H1 (cell line): ENCODE data around the gene HOMER2. TPM values are rescaled to one million over a fixed set of nuclear protein-coding genes. Genes with fewer than 3 reads are reported as not detected.

ENCODE experiments used
- CTCF ChIA-PET: fragments of 300-600 bp; sonication (Branson Sonifier 250); formaldehyde crosslinking; loops from one replicate; lab custom pipeline; 2021; ENCODE audit not compliant: partially characterized antibody; lab: Charles Lee
- POLR2A ChIA-PET: fragments of 300-600 bp; sonication (Branson Sonifier 250); formaldehyde crosslinking; loops from one replicate; lab custom pipeline; 2021; ENCODE audit warnings: inconsistent platforms; ENCODE audit not compliant: partially characterized antibody; lab: Charles Lee
- DNase-seq, 2 experiments: peaks; one replicate each; pipeline versions ENCODE4 v3.0.0 to v3.0.0-alpha.2; 2010 to 2022; ENCODE audit warnings: low spot score in 2 of 2, low read depth in 1 of 2, mixed read lengths in 1 of 2
- FAIRE-seq: peaks from 2 replicates; lab custom pipeline; 2011; peaks lifted over from hg19 to GRCh38; lab: Jason Lieb, UNC
- H2AFZ ChIP-seq: 2 replicates; pipeline ENCODE4 v1.8.1; 2012; ENCODE audit warnings: low read length, inconsistent platforms
- H2AK5ac ChIP-seq: 2 replicates; pipeline ENCODE4 v1.6.1; 2013; ENCODE audit warnings: low read depth, low read length
- H2BK120ac ChIP-seq: replicated peaks from 2 replicates; pipeline ENCODE3; 2013; ENCODE audit warnings: low read depth, low read length, inconsistent platforms
- H2BK12ac ChIP-seq: 2 replicates; pipeline ENCODE4 v1.6.1; 2013; ENCODE audit warnings: low read depth, low read length
- H2BK15ac ChIP-seq: 2 replicates; pipeline ENCODE4 v1.6.1; 2013; ENCODE audit warnings: low read length
- H2BK20ac ChIP-seq: 2 replicates; pipeline ENCODE4 v1.6.1; 2013; ENCODE audit warnings: low read length
- H2BK5ac ChIP-seq: 2 replicates; pipeline ENCODE4 v1.6.1; 2013; ENCODE audit warnings: low read depth, low read length
- H3K14ac ChIP-seq: 2 replicates; pipeline ENCODE4 v1.6.1; 2013; ENCODE audit warnings: inconsistent platforms; ENCODE audit not compliant: insufficient read length
- H3K18ac ChIP-seq: 2 replicates; pipeline ENCODE4 v1.6.1; 2013; ENCODE audit warnings: low read length; ENCODE audit errors: extremely low read depth
- H3K23ac ChIP-seq: 2 replicates; pipeline ENCODE4 v1.6.1; 2013; ENCODE audit warnings: inconsistent platforms; ENCODE audit not compliant: insufficient read length
- H3K23me2 ChIP-seq: 2 replicates; pipeline ENCODE4 v1.6.1; 2013; ENCODE audit warnings: low read depth, low read length
- H3K27ac ChIP-seq: 2 replicates; pipeline ENCODE4 v1.6.1; 2011; ENCODE audit warnings: low read depth, low read length, inconsistent platforms
- H3K27me3 ChIP-seq, 4 experiments: replicated peaks in 1 of 4; 1 replicate in 1 of 4; 2 replicates in 3 of 4; pipeline versions ENCODE4 v1.6.1 to v1.8.1; 2011 to 2013; ENCODE audit warnings: low read length in 3 of 4, mild to moderate bottlenecking in 3 of 4, inconsistent platforms in 2 of 4, mixed read lengths in 2 of 4, moderate library complexity in 1 of 4; ENCODE audit not compliant: control insufficient read depth in 3 of 4, insufficient read depth in 3 of 4; ENCODE audit errors: extremely low read depth in 1 of 4
- H3K36me3 ChIP-seq, 4 experiments: 2 replicates each; pipeline versions ENCODE4 v1.6.1 to v1.8.1; 2011 to 2013; ENCODE audit warnings: mild to moderate bottlenecking in 4 of 4, low read length in 3 of 4, moderate library complexity in 2 of 4, control low read depth in 1 of 4, inconsistent platforms in 1 of 4; ENCODE audit not compliant: insufficient read depth in 4 of 4, control insufficient read depth in 2 of 4
- H3K4ac ChIP-seq: replicated peaks from 2 replicates; pipeline ENCODE3; 2013; ENCODE audit warnings: low read length, low read depth, mixed read lengths, inconsistent platforms; ENCODE audit not compliant: insufficient read length
- H3K4me1 ChIP-seq, 4 experiments: replicated peaks in 1 of 4; 1 replicate in 1 of 4; 2 replicates in 3 of 4; pipeline versions ENCODE4 v1.6.1 to v1.8.1; 2011 to 2013; ENCODE audit warnings: low read length in 3 of 4, inconsistent platforms in 2 of 4, mixed read lengths in 1 of 4; ENCODE audit not compliant: insufficient read depth in 4 of 4, control insufficient read depth in 3 of 4
- H3K4me2 ChIP-seq, 2 experiments: 2 replicates each; pipeline versions ENCODE4 v1.6.1 to v1.8.1; 2011 to 2013; ENCODE audit warnings: low read depth in 2 of 2, low read length in 2 of 2, control low read depth in 1 of 2, inconsistent platforms in 1 of 2, mild to moderate bottlenecking in 1 of 2; ENCODE audit not compliant: insufficient read depth in 1 of 2
- H3K4me3 ChIP-seq, 4 experiments: fragments of 200-600, 300-600 bp in 1 of 4; sonication (generic), shearing (Covaris generic), sonication (Bioruptor Twin) in 1 of 4; 2 replicates each; pipeline versions ENCODE4 v1.5.1 to v1.8.1; 2011 to 2016; ENCODE audit warnings: low read length in 4 of 4, low read depth in 3 of 4, control low read depth in 2 of 4, inconsistent platforms in 2 of 4, mild to moderate bottlenecking in 2 of 4, mixed read lengths in 1 of 4, moderate library complexity in 1 of 4; ENCODE audit not compliant: insufficient read depth in 2 of 4; ENCODE audit errors: extremely low read depth in 1 of 4
- H3K56ac ChIP-seq: replicated peaks from 2 replicates; pipeline ENCODE3; 2013; ENCODE audit warnings: low read depth, mild to moderate bottlenecking, mixed read lengths, low read length, inconsistent platforms; ENCODE audit not compliant: insufficient read length
- H3K79me1 ChIP-seq: 2 replicates; pipeline ENCODE4 v1.6.1; 2013; ENCODE audit warnings: low read depth, low read length, control low read depth
- H3K79me2 ChIP-seq, 2 experiments: 2 replicates each; pipeline versions ENCODE4 v1.6.1 to v1.8.1; 2012 to 2013; ENCODE audit warnings: low read length in 2 of 2, mild to moderate bottlenecking in 2 of 2, inconsistent platforms in 1 of 2; ENCODE audit not compliant: insufficient read depth in 2 of 2, control insufficient read depth in 1 of 2
- H3K9ac ChIP-seq, 4 experiments: replicated peaks in 1 of 4; 1 replicate in 1 of 4; 2 replicates in 3 of 4; pipeline versions ENCODE4 v1.6.1 to v1.8.1; 2011 to 2013; ENCODE audit warnings: low read depth in 3 of 4, low read length in 3 of 4, control low read depth in 2 of 4, mild to moderate bottlenecking in 2 of 4, moderate library complexity in 2 of 4, inconsistent platforms in 1 of 4; ENCODE audit errors: extremely low read depth in 1 of 4
- H3K9me3 ChIP-seq, 2 experiments: 2 replicates each; pipeline versions ENCODE4 v1.6.1 to v1.8.1; 2012 to 2013; ENCODE audit warnings: mild to moderate bottlenecking in 2 of 2, moderate library complexity in 2 of 2, control low read depth in 1 of 2, inconsistent platforms in 1 of 2, low read depth in 1 of 2, low read length in 1 of 2, mixed read lengths in 1 of 2; ENCODE audit not compliant: insufficient read depth in 2 of 2
- H4K20me1 ChIP-seq, 2 experiments: replicated peaks in 1 of 2; 2 replicates each; pipeline versions ENCODE3 to v1.8.1; 2011 to 2013; ENCODE audit warnings: inconsistent platforms in 2 of 2, low read length in 2 of 2, mild to moderate bottlenecking in 1 of 2; ENCODE audit not compliant: insufficient read depth in 2 of 2, control insufficient read depth in 1 of 2
- H4K5ac ChIP-seq: 2 replicates; pipeline ENCODE4 v1.6.1; 2013; ENCODE audit warnings: low read length, low read depth, mixed read lengths, inconsistent platforms; ENCODE audit not compliant: insufficient read length
- H4K8ac ChIP-seq: 2 replicates; pipeline ENCODE4 v1.8.0; 2013; ENCODE audit warnings: mild to moderate bottlenecking, moderate library complexity, low read length, inconsistent platforms; ENCODE audit not compliant: insufficient read depth; ENCODE audit errors: extremely low read depth
- H4K91ac ChIP-seq: replicated peaks from 2 replicates; pipeline ENCODE3; 2013; ENCODE audit warnings: low read length, mixed read lengths, inconsistent platforms; ENCODE audit not compliant: insufficient read length
- BRCA1 ChIP-seq: IDR thresholded peaks from 2 replicates; pipeline ENCODE4 v1.6.1; 2012; ENCODE audit warnings: low read depth, low read length, improper control_type of control experiment
- KDM1A ChIP-seq: fragments of 200-600, 300-600 bp; sonication (generic); IDR thresholded peaks from 2 replicates; pipeline ENCODE4 v1.7.1; 2016; ENCODE audit warnings: mild to moderate bottlenecking, low read length, borderline replicate concordance
- NRF1 ChIP-seq: IDR thresholded peaks from 2 replicates; pipeline ENCODE4 v1.6.1; 2011; ENCODE audit warnings: mild to moderate bottlenecking, low read depth, low read length, improper control_type of control experiment
- POLR2A ChIP-seq, 2 experiments: IDR thresholded peaks; 1 replicate in 1 of 2; 2 replicates in 1 of 2; pipeline ENCODE4 v1.6.1; 2011; ENCODE audit warnings: low read depth in 2 of 2, low read length in 2 of 2, mild to moderate bottlenecking in 2 of 2; ENCODE audit errors: control extremely low read depth in 1 of 2
- POU5F1 ChIP-seq: IDR thresholded peaks from 2 replicates; pipeline ENCODE4 v1.6.1; 2011; ENCODE audit warnings: low read depth, mild to moderate bottlenecking, low read length, moderate library complexity
- RBBP5 ChIP-seq: IDR thresholded peaks from 2 replicates; pipeline ENCODE4 v1.7.1; 2012; ENCODE audit warnings: low read depth, mild to moderate bottlenecking, inconsistent platforms, low read length, moderate library complexity, borderline replicate concordance
- RNF2 ChIP-seq: fragments of 200-900, 300-1000 bp; sonication (generic); IDR thresholded peaks from 2 replicates; pipeline ENCODE4 v1.7.1; 2016; ENCODE audit warnings: borderline replicate concordance, low read depth, mild to moderate bottlenecking, antibody characterized with exemption, low read length; ENCODE audit not compliant: poor library complexity, severe bottlenecking; ENCODE audit errors: missing control alignments
- SIRT6 ChIP-seq: IDR thresholded peaks from one replicate; pipeline ENCODE4 v1.7.1; 2012; ENCODE audit warnings: low read length, inconsistent platforms
- SP2 ChIP-seq: IDR thresholded peaks from 2 replicates; pipeline ENCODE4 v1.6.1; 2012; ENCODE audit warnings: mild to moderate bottlenecking, low read length, inconsistent platforms
- TAF7 ChIP-seq: optimal IDR thresholded peaks from 2 replicates; pipeline ENCODE3; 2011; ENCODE audit warnings: low read depth, mild to moderate bottlenecking, inconsistent platforms, low read length, moderate library complexity, borderline replicate concordance
- TBP ChIP-seq: IDR thresholded peaks from 2 replicates; pipeline ENCODE4 v1.6.1; 2011; ENCODE audit warnings: low read depth, low read length, improper control_type of control experiment
- YY1 ChIP-seq: IDR thresholded peaks from 2 replicates; pipeline ENCODE4 v1.6.1; 2011; ENCODE audit warnings: low read depth, mild to moderate bottlenecking, low read length
- ZNF274 ChIP-seq: IDR thresholded peaks from 2 replicates; pipeline ENCODE4 v1.7.0; 2012; ENCODE audit warnings: low read length, borderline replicate concordance; ENCODE audit errors: extremely low read depth
- WGBS, 2 experiments: shearing (Covaris generic) in 1 of 2; methylation state at CpG; one replicate each; pipeline versions ENCODE4 v1.1.6 to v1.1.7; 2013 to 2015; ENCODE audit warnings: low lambda C conversion rate in 2 of 2, mixed read lengths in 2 of 2, inconsistent platforms in 1 of 2, low coverage in 1 of 2, missing lambda C conversion rate in 1 of 2; ENCODE audit not compliant: insufficient replicate concordance in 2 of 2, insufficient coverage in 1 of 2, insufficient read length in 1 of 2; ENCODE audit errors: extremely low coverage in 1 of 2, missing lambda C conversion rate in 1 of 2; 5-methylcytosine and 5-hydroxymethylcytosine counted together
- polyA plus RNA-seq, 7 experiments: library from polyadenylated mRNA; depleted of rRNA in 3 of 7; stranded (reverse) in 5 of 7; unstranded in 2 of 7; fragments of >200 nt in 5 of 7; fragments of 200-250 nt in 2 of 7; gene quantifications; 1 replicate in 5 of 7; 2 replicates in 1 of 7; 4 replicates in 1 of 7; pipeline versions ENCODE4 v1.2.1 to v1.2.3, GENCODE V29; 2011 to 2013; ENCODE audit warnings: missing spikeins in 2 of 7, mixed read lengths in 2 of 7
- total RNA-seq: library from RNA; stranded (reverse); fragmentation: NEBNext Ultra II Directional; extraction: Animal tissue kit (Norgen Biotek cat#: 25700); gene quantifications from 2 replicates; pipeline ENCODE4 v1.2.1, GENCODE V29; 2021

Gene HOMER2
- total and polyA plus RNA-seq, 2 of the 8 experiments (the other 6 are each of a cell fraction or from before 2014, with no cell fraction given) = 12.5 to 27.6 TPM

DNA sequence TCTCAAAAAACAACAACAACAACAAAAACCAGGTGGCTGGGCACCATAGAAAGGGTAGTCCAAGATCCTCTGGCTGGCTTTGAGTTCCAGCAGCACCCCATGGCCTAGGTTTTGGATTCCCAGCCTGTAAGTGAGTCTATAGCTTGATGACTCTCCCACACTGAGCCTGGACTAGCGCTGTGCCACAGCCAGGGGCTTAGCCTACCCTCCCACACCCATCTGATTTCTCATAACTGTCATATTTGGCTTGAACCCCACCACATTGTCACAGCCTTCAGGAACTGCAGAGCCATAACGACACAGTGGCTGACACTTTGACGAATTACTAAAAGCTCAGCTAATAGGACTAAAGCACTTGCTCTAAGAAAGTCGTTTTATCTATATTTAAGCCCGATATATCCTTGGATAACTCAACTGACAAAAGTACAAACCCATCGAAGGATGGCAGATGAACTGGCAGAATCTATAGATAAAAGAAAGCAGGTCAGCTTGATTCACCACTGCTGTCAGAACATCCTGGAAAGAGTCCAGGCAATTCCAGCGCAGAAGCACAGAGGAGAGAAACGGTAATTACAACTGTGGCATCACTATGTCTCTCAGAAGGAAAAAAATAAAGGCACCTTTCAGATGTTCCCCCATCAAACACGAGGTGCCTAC, 62.1 kb downstream of the HOMER2 start:
- 94% methylated on average over 9 of the region's 9 CpGs; no CpG with 5 or more reads in 1 of the 2 experiments for WGBS, 2 experiments
- H3K56ac ChIP-seq = no peak overlapping the region
- no peak overlapping the region; the same call in 1 of the 2 replicates for H2AK5ac ChIP-seq
- no peak overlapping the region for H3K4ac ChIP-seq
- H3K27me3 ChIP-seq = no peaks in the 10 kb centered on the region
- no peaks in the 10 kb centered on the region for H3K79me2 ChIP-seq
- no peaks in the 10 kb centered on the region for H3K9me3 ChIP-seq
- no peak overlapping the region for H2BK120ac ChIP-seq
- no peaks in the 10 kb centered on the region for H4K20me1 ChIP-seq
- H3K23ac ChIP-seq = no peak overlapping the region
- no peak overlapping the region for H3K14ac ChIP-seq
- H2AFZ ChIP-seq = no peak overlapping the region
- no peak overlapping the region for H4K8ac ChIP-seq
- H2BK20ac ChIP-seq = no peak overlapping the region
- no peak overlapping the region for H2BK12ac ChIP-seq
- H3K79me1 ChIP-seq = no peaks in the 10 kb centered on the region
- no peak overlapping the region for H3K9ac ChIP-seq
- no peak overlapping the region for H3K4me3 ChIP-seq
- FAIRE-seq = no peak
- no peak overlapping the region for H4K5ac ChIP-seq
- H2BK15ac ChIP-seq = no peak overlapping the region
- H3K4me1 ChIP-seq = peaks cover 0 to 9% (median 5%) of the 10 kb centered on the region in 4 experiments; a peak in 5 of 7 replicates
- no peak overlapping the region for H3K27ac ChIP-seq
- no peak overlapping the region for H3K4me2 ChIP-seq
- peak in 1 of 2 experiments; percentile 16 for DNase-seq
- H3K18ac ChIP-seq = no peak overlapping the region
- CTCF ChIA-PET = interaction anchor here (1.7 kb wide), 1 partner anchor 8 kb away, joined by 4 read pairs; no protein-coding TSS in a partner anchor
- no peaks in the 10 kb centered on the region for H3K23me2 ChIP-seq
- POLR2A ChIA-PET = no interaction called here
- no peak overlapping the region for H4K91ac ChIP-seq
- no peak overlapping the region for H2BK5ac ChIP-seq
- H3K36me3 ChIP-seq = no peaks in the 10 kb centered on the region
- TF ChIP-seq RNF2 = no peak
- no peak for TF ChIP-seq RBBP5
- TF ChIP-seq TAF7 = no peak
- TF ChIP-seq SIRT6 = no peak
- no peak for TF ChIP-seq YY1
- no peak for TF ChIP-seq KDM1A
- TF ChIP-seq POU5F1 = no peak
- no peak for TF ChIP-seq POLR2A (IDR thresholded peaks at IDR 0.05; ENCODE audit: control extremely low read depth in 1 of 2, low read depth in 2 of 2, low read length in 2 of 2)
- no peak for TF ChIP-seq BRCA1
- TF ChIP-seq TBP = no peak
- TF ChIP-seq NRF1 = no peak
- no peak for TF ChIP-seq SP2
- no peak for TF ChIP-seq ZNF274
